GM21515 (cell line): ENCODE measurements around the gene TIAM2.

Experiments
- ATAC-seq: cut with Tn5 transposase; IDR thresholded peaks from one replicate; pipeline ENCODE4 v1.9.1; 2021; ENCODE audit not compliant: unreplicated experiment

TIAM2 gene

DNA sequence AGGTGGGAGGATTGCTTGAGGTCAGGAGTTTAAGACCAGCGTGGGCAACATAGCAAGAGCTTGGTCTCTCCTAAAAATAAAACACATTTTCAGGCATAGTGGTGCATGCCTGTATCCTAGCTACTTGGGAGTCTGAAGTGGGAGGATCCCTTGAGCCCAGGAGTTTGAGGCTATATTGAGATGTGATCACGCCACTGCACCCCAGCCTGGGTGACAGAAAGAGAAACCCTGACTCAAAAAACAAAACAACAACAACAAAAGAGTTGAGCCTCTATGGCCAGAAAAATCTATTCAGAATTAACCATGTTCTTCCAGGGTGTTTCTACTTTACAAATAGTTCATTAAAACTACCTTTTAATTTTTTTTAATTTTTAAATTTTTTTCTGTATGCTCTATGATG is 60.6 kb downstream of the TIAM2 start:
- no peak for ATAC-seq

DNA sequence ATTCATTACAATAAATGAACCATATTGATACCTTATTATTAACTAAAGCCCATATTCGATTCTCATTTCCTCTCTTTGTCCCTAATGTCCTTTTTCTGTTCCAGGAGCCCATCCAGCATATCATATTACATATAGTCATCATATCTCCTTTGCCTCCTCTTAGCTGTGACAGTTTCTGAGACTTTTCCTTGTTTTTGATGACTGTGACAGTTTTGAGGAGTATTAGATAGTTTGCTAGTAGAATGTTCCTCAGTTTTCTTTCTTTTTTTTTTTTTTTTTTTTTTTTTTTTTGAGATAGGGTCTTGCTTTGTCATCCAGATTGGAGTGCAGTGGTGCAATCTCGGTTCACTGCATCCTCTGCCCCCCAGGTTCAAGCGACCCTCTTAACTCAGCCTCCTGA is 61.6 kb downstream of the TIAM2 start:
- no peak for ATAC-seq

DNA sequence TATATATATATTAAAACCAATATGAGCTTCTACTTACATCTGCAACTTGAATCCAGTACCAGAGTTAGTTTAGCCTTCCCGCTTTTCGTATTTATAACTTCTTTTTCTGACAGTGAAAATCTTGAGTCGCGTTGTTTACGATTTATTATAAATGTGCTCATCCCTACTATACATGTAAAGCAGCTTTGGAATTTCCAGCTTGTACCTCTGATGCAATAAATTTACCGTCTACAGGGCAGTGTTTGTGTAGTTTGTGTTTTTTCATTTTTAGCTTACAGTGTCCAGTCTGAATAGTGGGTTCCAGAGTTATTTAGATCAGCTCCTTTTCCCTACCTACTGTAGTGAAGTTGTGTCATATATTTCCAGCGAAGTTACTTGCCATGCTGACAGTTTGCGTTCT is 66.3 kb downstream of the TIAM2 start:
- no peak for ATAC-seq

DNA sequence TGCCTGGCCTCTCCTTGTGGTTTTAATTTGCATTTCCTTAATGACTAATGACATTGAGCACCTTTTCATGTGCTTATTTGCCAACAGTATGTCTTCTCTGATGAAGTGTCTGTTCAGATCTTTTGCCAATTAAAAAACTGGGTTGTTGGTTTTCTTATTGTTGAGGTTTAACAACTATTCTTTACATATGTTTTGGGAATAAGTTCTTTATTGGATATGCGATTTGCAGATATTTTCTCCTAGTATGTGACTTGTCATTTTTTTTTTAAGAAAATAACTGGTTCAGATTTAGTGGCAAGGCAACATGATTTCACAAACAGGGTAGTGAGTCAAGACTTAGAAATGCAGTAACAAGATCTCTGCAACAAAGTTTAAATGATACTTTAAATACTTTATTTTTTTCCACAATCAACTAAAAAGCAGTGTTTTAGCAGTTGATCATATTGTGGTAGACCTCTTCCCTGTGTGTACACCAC is 67.8 kb downstream of the TIAM2 start:
- ATAC-seq = no peak

DNA sequence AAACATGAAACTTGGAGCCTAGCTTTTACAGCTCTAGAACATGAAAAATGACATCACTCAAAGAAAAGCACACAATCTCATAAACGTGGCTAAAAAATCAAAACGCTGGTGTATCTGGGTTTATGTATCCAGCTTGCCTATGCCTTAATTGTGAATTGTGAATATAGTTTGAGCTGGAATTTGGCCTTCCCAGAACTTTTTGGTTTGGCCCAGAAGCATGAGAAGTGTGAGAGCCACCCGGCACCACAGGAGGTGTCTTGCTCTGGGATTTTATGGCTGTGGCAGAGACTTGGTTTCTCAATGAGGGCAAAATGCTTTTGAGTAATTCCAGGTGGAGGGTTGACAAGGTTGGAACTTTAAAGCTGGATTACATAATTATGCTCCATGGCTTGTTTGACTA is 69.2 kb downstream of the TIAM2 start:
- no peak for ATAC-seq

DNA sequence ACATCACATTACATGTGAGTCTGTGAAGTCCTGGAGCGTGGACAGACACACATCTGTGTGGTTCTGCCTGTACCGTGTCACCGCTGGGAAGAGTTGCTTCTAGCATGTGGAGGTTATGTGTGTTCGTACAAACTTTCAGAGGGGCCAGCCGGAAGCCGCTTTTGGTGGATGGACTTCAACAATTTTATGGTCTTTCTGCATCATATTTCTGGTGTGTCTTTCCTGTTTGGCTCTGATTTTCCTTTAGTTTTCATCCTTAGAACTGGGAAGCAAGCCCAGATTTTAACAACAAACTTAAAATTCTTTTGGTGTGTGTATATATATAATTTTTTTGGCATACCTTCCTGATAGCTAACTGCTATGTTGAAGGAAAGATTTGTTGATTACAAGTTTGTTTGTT is 71.2 kb downstream of the TIAM2 start:
- no peak for ATAC-seq

DNA sequence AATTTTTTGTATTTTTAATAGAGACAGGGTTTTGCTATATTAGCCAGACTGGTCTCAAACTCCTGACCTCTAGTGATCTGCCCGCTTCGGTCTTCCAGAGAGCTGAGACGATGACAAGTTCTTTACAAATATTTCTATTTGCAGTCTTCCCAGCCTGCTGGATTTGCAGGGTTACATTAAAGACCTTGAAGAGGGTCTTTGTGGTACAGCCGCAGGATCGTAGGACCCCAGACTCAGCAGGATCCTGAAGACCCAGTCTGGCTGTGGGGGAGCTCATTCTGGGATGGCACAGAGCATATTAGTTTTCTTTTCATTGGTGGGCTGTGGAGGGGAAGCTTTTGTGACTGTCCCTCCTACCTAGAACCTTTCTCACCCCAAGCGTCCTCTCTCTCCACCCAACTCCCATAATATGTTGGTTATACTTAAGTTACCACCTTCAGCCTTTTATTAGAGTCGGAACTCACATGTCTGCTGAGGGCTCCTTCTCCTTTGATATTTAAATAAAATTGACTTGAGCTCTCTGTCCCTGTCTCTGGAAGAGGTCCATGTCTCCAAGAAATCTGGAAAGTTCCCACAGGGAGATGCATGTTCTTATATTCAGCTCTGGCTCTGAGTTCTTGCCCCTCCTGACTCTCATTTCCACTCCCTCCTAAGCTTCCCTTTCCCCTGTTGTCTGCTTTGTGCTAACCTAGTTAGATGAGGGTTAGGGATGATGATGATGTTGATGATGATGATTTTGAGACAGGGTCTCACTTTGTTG is 72.0 kb downstream of the TIAM2 start:
- ATAC-seq = no peak

DNA sequence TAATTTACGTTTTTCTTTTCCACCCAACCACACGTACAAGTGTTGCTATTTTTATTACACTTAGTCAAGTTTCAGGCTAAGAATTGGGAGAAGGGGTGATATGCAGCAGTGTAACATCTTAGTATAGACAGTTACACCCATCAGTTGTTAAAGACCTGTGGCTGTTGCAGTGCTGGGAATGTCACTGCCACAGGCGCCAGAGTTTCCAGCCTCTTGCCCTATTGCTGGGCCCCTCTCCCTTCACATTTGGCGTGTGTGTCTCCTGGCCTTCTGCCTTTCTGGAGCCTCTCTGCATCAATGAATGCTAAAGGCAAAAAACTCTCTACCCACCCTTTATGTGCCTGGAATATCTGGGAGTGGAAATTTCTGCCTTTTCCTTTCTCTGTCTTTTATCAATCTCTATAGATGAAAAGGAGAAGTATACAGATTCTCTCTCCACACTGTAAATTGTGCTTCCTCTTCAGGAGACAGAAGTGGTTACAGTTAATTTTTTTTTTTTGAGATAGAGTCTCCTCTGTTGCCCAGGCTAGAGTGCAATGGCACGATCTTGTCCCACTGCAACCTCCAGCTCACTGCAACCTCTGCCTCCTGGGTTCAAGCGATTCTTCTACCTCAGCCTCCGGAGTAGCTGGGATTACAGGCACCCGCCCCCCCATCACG is 73.0 kb downstream of the TIAM2 start:
- ATAC-seq = no peak

DNA sequence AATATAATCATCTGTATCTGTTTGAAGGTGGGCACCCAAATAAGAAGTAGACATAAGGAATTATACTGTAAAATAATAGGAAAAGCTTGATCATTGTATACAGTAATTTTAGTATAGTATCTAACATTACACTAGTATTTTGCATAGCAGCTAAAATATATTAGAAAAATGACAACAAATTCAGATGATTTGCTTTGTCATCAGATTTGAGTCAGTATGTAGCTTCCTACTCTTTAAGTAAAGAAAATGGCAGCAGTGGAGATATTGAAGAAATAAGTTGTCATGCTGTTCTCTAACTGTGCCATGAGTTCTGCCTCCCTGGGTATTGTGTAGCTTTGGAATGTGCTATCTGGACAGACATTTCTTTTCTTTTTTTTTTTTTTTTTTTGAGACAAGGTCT is 74.4 kb downstream of the TIAM2 start:
- no peak for ATAC-seq

DNA sequence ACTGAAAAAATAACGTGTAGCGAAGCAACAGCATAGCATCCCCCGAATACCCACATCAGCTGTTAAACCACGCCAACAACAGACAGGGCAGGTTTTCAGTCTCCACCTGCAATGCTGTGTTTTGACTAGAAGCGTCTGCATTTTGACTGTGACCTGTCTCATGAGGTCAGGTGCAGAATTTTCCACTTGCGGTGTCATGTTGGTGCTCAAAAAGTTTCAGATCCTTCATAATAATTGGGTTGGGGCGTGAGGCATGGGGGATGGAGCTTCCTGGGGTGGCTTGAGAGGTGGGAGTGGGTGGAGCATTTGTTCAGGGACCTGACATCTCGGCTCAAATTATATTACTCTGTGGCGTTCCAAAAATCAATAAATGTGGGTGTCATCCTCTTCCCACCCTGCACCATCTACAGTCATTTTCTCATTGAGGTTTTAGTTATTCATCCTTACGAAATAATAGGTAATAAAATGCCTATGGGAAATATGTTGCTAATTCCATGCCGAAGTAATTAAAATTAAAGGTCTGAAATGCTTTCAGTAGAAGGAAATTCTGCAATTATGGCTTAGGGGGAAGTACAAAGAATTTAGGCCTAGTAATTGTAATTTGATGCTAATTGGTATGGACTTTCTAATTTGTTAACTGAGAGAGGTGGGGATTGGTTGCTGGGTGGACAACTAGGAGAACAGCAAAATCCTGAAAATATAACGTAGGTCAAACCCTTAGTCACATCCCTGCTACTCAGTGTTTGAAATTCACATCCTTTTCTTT is 81.0 kb downstream of the TIAM2 start:
- ATAC-seq = no peak

DNA sequence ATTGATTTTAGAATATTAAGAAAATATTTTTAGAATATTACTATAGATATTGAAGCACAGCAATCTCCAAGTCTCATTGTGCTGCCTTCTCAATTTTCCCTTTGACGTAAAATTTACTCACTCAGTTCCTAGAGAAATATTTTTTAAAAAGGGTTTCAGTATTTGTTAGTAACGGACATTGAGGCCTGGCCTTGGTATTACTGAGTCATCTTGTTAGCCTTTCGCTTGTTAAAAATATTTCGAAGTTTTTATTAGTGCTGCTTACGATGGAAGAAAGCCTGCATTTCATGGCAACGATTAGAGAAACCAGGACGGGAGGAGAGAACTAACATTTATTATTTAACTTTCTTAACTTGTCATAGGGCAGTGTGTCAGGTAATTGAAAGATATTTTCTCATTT is 82.2 kb downstream of the TIAM2 start:
- ATAC-seq = no peak

DNA sequence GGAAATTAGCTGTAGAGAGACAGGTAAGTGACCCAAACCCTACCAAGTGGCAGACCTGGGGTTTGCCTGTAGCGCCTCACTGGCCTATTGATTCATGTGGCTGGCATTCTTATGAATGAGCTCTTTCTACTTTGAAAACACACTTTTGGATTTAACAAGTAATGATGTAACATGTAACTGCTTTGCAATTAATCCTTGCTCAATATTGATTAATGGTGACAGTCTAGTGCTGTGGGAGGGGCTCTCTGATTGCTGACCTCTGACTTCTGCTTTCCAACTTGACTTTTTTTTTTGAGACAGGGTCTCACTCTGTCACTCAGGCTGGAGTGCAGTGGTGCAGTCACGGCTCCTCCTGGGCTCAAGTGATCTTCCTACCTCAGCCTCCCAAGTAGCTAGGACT is 82.7 kb downstream of the TIAM2 start:
- no peak for ATAC-seq

DNA sequence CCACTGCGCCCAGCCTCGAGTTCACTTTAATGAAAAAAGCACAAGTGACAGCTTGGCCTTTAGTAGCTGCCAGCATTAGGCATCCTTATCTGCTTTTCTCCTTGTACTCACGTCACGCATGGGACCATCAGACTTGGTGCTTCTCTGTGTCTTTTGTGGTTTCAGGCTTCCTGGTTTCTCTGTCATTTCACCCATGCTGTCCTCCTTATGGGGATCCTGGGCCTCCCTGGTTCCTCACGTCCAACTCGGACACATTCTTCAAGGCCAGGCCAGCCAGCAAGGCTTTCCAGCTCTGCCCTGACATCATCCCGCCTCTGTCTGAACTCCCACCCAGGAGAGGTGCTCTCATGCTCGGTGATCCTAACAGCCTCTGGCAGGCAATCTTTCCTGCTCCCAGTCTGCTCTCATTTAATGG is 83.2 kb downstream of the TIAM2 start:
- ATAC-seq = no peak

DNA sequence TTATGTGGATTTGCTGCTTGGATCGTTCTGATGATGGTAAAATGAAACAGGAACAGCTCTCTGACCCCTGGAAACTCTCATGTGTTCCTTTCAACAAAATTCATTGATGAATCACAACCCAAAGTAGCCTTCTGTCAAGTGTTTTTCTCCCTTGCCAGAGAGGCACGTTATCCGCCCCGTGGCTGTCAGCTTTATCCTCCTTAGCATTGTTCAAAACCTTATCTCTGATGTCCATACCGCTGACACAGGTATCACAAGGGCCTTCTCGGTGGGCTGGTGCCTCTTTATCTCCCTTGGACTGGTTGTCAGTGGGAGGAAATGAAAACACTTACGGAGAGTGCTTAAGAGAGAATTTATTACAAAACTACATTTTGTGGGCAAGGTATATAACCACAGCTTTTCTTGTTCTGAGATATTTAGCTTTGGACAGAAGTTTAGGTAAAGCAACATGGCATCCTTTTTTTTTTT is 84.9 kb downstream of the TIAM2 start:
- ATAC-seq = no peak

DNA sequence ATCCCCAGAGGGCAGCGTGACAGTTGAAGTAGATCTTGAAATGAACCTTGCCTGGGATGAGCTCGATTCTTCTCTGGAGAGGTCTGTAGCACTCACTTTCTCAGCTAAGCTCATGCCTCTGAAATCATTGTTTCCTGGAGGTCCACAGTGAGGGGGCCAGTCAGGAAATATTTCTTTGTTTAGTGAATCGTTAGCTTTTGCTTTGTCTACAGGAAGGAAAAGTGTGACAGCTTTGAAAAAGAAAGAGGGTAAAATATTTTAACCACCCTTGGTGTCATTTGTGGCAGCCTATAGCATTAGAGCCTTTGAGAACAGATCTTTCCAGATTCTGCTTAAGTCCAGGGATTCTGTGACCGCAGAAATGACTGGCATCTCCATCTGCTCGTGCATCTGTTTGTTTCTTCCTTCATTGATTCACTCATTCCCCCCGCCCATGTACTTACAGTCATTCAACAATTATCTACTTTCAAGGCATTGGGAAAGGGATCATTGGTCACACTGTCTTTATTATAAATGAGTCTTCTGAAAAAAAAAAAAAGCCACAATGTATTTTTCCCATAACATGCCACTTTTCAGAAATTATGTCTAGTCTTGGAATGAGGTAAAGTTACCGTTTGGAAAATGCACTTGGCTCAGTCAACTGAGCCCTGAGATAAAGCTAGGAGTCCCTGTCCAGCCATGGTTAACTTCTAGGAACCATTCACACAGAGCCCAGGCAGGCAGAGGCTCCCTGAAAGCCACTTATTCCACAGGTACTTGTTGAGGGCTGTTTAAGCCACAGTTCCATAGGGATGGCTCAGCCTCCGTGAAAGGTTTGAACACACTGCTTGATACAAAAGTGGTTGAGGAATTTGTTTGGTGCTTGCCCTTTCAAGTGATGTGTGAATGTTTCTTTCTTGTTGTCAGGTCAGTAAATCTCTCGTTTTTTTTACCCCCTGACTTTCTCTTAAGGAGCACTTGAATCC is 86.0 kb downstream of the TIAM2 start:
- ATAC-seq = no peak

DNA sequence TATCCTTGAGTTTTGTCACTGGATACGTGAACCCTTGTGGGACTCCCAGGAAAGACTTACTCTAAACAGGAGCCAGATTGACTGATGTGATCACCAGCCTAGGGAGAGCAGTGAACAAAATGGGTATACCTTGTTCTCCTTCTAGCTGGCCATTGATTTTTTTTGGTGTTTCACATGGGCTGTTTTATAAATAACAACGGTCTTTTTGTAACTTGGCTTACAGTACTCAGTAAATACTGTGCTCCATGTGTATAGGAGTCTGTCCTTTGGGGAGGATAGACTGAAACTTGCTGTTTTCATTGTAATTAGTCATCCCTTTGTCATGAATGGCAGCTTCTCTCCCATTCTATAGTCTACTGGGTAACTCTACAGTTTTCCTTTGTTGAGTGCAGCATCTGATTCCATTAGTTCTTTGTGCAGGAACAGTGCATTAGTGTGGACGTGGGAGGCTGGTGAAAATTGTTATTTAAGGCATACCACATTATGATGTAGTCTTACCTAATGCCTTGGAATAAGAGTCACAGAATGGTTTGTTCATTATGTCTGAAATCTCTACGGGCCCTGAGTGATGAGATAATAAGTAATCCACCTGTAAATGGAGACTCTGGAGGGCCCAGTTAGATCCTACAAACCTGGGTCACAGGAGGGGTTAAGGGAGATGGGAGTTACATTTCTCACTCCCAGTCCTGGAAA is 89.5 kb downstream of the TIAM2 start:
- ATAC-seq = no peak

DNA sequence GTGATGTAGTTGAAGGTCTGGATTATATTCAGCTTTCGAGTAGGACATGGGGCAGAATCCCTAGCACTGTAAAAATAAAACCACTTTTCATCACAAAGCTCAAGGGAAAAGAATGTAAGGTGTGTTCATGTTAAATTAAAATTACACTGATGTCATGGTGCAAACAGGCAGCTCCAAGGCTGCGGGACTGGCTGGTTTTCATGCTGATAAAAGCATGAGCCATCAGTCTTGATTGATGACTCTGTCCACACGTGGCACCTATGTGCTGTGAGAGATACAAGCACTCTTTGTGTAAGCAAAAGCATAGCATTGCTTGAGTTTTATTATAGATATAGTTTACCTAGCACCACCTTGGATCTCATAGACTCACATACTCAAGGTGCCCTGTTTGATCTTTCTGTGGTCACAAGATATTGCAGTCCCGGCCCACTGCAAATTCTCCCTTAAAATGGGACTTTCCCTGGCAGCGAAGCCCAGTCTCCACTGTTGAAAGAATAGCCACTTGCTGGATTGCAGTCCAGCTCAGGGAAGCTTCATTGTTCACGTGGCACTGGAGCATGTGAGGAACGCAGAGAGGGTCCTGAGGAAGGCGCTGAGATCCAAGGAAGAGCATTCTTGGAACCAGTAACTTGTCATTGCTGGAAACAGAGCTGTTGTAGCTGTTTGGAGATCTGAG is 90.6 kb downstream of the TIAM2 start:
- no peak for ATAC-seq

DNA sequence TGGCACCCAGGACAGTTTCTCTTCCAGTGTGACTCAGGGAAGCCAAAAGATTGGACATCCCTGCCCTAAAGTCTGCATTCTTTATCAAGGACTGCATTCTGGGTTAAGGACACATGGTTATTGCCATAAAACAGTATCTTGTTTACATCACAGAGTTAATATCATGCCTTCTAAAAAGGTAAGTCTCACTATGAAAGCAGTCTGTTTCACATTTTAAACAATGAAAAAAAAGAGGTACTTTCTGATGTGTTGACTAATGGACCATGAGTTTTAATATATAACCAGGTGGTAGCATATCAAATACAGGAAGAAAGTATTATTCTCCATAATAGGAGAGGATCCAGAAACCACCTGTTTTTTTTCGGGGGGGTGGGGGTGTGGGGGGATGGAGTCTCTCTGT is 93.7 kb downstream of the TIAM2 start:
- no peak for ATAC-seq

DNA sequence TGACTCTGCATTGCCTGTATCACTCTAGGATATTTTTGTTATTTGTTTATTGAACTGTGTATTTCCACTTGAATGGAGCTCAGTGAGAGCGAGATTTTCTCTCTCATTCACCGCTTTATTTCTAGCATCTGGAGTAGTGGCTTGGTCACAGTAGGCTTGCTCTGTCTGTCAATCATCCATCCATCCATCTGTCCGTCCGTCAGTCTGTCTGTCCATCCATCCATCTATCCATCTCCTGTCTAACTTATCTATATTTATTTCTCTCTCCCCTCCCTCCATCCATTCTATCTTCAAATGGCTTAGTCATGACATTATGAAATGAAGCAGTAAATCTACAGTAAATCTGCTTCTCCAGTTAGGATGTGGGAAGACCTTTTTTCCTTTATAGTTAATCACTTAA is 94.6 kb downstream of the TIAM2 start:
- ATAC-seq = no peak

DNA sequence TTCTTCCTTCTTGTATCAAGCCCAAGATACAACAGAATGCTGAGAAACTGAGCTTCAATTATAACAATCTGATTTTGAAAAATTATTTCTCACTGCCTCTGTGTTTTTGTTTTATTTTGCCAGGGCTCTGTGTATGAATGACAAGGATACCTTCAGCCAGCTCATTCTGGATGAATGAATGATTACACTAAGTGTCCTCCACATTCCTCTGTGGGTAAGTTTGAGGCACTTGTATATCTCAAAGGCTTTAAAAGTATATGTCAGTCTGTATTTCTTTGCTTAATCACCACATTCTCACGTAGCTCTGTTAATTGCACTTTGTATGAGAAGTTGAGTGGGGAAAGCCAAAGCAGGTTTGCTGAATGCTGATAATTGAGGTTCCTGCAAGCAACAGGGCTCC is 95.1 kb downstream of the TIAM2 start:
- no peak for ATAC-seq
